Tibial nerve (tissue), 4 donors: Measurements from ENCODE around the gene HAGH.

Experiments
- EP300 ChIP-seq, 2 donors: sonication (generic); formaldehyde crosslinking; IDR thresholded peaks; one replicate each; pipeline ENCODE4 v1.6.1; 2017; ENCODE audit warnings: antibody characterized with exemption in 2 of 2, mild to moderate bottlenecking in 1 of 2
- POLR2A ChIP-seq, 2 donors: fragments of 450-650 bp; IDR thresholded peaks; one replicate each; pipeline ENCODE4 v1.6.1; 2017; ENCODE audit warnings: antibody characterized with exemption in 2 of 2, mild to moderate bottlenecking in 2 of 2, moderate library complexity in 2 of 2
- TF ChIP-seq, protein P1 (sequence below), 5 experiments: fragments of 200-600 bp in 3 of 5; fragments of 450-650 bp in 2 of 5; sonication (generic) in 3 of 5; IDR thresholded peaks; one replicate each; pipeline ENCODE4 v1.5.1; 2016 to 2019; ENCODE audit warnings: antibody characterized with exemption in 5 of 5, mild to moderate bottlenecking in 3 of 5, moderate library complexity in 2 of 5

- TF ChIP-seq POLR2A (IDR thresholded peaks at IDR 0.05) (no peak), EP300 (IDR thresholded peaks at IDR 0.05) (no peak)
- TF ChIP-seq, protein P1, sequence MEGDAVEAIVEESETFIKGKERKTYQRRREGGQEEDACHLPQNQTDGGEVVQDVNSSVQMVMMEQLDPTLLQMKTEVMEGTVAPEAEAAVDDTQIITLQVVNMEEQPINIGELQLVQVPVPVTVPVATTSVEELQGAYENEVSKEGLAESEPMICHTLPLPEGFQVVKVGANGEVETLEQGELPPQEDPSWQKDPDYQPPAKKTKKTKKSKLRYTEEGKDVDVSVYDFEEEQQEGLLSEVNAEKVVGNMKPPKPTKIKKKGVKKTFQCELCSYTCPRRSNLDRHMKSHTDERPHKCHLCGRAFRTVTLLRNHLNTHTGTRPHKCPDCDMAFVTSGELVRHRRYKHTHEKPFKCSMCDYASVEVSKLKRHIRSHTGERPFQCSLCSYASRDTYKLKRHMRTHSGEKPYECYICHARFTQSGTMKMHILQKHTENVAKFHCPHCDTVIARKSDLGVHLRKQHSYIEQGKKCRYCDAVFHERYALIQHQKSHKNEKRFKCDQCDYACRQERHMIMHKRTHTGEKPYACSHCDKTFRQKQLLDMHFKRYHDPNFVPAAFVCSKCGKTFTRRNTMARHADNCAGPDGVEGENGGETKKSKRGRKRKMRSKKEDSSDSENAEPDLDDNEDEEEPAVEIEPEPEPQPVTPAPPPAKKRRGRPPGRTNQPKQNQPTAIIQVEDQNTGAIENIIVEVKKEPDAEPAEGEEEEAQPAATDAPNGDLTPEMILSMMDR (IDR thresholded peaks at IDR 0.05), result no peak
Observed at GRCh38 chr16:1762879-1763520, 63.6 kb downstream of the HAGH start.
